T-helper 1 cell treated with Interleukin-12 subunit alpha and Interleukin-12 subunit beta and Interleukin-4 antibody, amounts not matched to agents 30 μg/mL and 1 μg/mL, for 36 hours (primary cell): Measurements from ENCODE around the gene CEP295NL.

ENCODE experiments used
- H3K27ac Mint-ChIP-seq: one replicate; pipeline ENCODE4 v1.8.0; 2021; ENCODE audit warnings: mild to moderate bottlenecking, mixed read lengths
- H3K27me3 Mint-ChIP-seq: one replicate; pipeline ENCODE4 v1.8.0; 2021; ENCODE audit warnings: low read depth, mixed read lengths
- H3K36me3 Mint-ChIP-seq: one replicate; pipeline ENCODE4 v1.8.0; 2021; ENCODE audit warnings: low read depth, mixed read lengths
- H3K4me1 Mint-ChIP-seq: one replicate; pipeline ENCODE4 v1.8.0; 2021; ENCODE audit warnings: low read depth, mixed read lengths
- H3K4me3 Mint-ChIP-seq: one replicate; pipeline ENCODE4 v1.8.0; 2021; ENCODE audit warnings: mild to moderate bottlenecking, moderate library complexity, mixed read lengths
- H3K9me3 Mint-ChIP-seq: one replicate; pipeline ENCODE4 v1.8.0; 2021; ENCODE audit warnings: mixed read lengths

Gene CEP295NL

GRCh38 chr17:78935419-78936323 lies 32.7 kb upstream of the CEP295NL start:
- Mint-ChIP-seq H3K27me3 (no peaks in the 10 kb centered on the region), H3K4me1 (peaks cover 2% of the 10 kb centered on the region), H3K9me3 (no peaks in the 10 kb centered on the region), H3K4me3 (peak overlapping the region; percentile 51), H3K27ac (no peak overlapping the region), H3K36me3 (no peaks in the 10 kb centered on the region)

DNA sequence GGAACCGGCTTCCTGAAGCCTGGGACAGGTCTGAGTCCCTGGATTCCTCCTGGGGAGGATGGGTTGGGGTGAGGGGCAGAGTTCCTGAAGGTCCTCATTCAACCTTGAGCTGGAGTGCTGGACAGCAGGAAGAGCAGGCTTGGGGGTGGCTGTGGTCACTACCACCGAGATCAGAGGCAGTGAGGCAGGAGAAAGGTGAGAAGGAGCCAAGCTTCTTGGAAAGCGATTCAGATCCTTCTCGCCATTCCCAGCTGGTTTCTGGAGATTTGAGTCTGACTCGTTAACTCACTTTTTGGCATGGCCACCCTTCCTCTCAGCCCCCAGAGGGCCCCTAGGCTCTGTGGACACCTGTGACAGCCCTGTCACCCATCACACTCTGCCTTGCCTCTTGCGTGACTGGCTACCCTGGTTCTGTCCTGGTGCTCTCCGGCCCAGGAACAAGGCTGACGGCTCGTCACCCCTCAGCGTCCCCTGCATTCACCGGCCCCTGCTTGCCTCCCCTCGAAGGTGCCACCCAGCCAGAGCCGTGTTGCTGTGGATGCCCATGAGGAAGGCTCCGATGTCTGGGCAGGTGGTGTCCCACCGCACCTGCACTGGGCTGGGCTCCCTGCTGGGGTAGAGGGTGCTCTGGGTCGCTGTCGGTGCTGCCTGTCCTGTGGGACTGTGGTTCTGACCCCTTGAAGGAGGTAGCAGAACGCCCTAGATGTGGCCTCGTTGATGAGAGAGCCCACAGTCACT lies 31.8 kb upstream of the CEP295NL start:
- no peak overlapping the region for H3K4me3 Mint-ChIP-seq
- no peaks in the 10 kb centered on the region for H3K27me3 Mint-ChIP-seq
- no peak overlapping the region for H3K27ac Mint-ChIP-seq
- no peaks in the 10 kb centered on the region for H3K36me3 Mint-ChIP-seq
- H3K4me1 Mint-ChIP-seq: peaks cover 2% of the 10 kb centered on the region
- H3K9me3 Mint-ChIP-seq: no peaks in the 10 kb centered on the region

- Mint-ChIP-seq H3K36me3 (no peaks in the 10 kb centered on the region), H3K4me3 (no peak overlapping the region), H3K27me3 (no peaks in the 10 kb centered on the region), H3K9me3 (no peaks in the 10 kb centered on the region), H3K4me1 (peaks cover 2% of the 10 kb centered on the region), H3K27ac (no peak overlapping the region)
Measured at GRCh38 chr17:78933959-78934568, 31.1 kb upstream of the CEP295NL start.

- Mint-ChIP-seq H3K4me3 (peak overlapping the region; percentile 16), H3K4me1 (peaks cover 2% of the 10 kb centered on the region), H3K36me3 (no peaks in the 10 kb centered on the region), H3K27me3 (no peaks in the 10 kb centered on the region), H3K27ac (peak overlapping the region; percentile 62), H3K9me3 (no peaks in the 10 kb centered on the region)
Measured at GRCh38 chr17:78933025-78933958, 30.3 kb upstream of the CEP295NL start.

DNA sequence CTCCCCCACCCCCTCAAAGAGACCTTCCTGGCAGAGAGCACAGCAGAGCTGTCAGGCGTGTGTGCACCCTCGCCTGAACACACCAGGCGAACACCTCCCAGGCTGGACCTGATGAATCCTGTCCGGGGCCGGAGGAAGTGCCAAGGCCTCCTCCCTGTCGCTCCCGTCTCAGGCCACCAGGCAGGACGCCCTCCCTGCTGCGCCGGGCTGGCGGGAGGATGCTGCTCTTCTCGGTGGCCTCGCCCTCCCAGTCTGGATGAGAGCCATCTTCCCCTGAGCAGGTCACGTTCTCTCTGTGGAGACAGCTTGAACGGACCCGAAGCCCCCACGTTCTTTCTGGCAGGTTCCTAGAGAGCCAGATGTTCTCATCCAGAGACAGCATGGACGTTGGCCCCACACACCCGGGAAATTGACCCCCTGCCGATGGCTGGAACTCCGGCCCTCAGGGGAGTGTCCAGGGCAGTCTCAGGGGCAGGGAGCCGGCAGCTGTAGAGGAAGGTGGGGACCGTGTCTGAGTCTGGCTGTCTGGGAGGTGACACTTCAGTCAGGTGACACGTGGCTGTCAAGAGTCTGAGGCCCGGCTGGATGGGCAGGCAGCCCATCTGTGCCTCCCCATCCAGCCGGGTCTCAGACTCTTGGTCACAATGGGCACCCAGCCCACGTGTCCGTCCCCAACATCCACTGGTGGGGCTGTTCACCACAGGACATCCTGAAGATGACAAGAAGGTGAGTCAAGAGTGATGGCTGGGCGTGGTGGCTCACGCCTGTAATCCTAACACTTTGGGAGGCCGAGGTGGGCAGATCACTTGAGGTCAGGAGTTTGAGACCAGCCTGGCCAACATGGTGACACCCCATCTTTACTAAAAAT lies 27.1 kb upstream of the CEP295NL start:
- Mint-ChIP-seq H3K36me3 (no peaks in the 10 kb centered on the region), H3K9me3 (no peaks in the 10 kb centered on the region), H3K4me1 (peaks cover 2% of the 10 kb centered on the region), H3K27me3 (peaks cover 19% of the 10 kb centered on the region), H3K27ac (no peak overlapping the region), H3K4me3 (no peak overlapping the region)

GRCh38 chr17:78925662-78926555 lies 22.9 kb upstream of the CEP295NL start:
- peaks cover 10% of the 10 kb centered on the region for H3K4me1 Mint-ChIP-seq
- peaks cover 36% of the 10 kb centered on the region for H3K27me3 Mint-ChIP-seq
- H3K9me3 Mint-ChIP-seq: no peaks in the 10 kb centered on the region
- no peak overlapping the region for H3K4me3 Mint-ChIP-seq
- H3K36me3 Mint-ChIP-seq: no peaks in the 10 kb centered on the region
- no peak overlapping the region for H3K27ac Mint-ChIP-seq

- H3K36me3 Mint-ChIP-seq: no peaks in the 10 kb centered on the region
- peak within 1 kb of the TSS; percentile 68 for H3K4me3 Mint-ChIP-seq
- no peak within 1 kb of the TSS for H3K27ac Mint-ChIP-seq
- peaks cover 10% of the 10 kb centered on the region for H3K4me1 Mint-ChIP-seq
- no peaks in the 10 kb centered on the region for H3K9me3 Mint-ChIP-seq
- H3K27me3 Mint-ChIP-seq: peaks cover 39% of the 10 kb centered on the region
Measured at GRCh38 chr17:78925234-78925633, 22.2 kb upstream of the CEP295NL start, which contains the start of gene TIMP2. TIMP2 (minus strand) TSS chr17:78925387; CDS start chr17:78925088, 299 bp downstream.

DNA sequence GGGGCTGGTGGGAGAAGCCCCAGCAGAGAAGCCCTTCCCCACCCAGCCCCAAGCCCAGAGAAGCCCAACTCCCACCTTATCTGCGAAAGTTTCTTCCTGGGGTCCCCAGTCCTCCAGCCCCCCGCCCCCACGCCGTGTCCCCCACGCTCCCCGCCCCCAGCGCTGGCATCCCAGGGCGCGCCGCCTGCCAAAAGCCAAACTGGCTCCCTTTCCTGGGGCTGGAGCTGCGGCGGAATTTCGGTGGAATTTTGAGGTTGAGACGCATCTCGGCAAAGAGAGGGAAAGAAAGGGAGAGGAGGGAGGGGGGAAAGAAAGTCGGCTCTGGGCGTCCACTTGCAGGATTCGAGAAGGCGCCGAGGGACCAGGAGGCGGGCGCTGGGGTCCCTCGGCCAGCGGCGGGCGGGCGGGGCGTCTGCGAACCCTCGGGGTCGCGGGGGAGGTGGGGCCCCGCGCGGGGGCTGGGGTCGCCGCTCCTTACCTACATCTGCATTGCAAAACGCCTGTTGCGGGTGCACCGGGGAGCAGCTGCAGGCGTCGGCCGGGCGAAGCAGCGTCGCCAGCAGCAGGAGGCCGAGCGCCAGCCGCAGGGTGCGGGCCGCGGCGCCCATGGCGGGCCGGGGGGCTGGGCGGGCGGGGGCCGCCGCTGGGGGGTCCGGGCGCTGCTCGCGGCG lies 21.6 kb upstream of the CEP295NL start:
- Mint-ChIP-seq H3K4me3 (peak overlapping the region; percentile 68), H3K4me1 (peaks cover 10% of the 10 kb centered on the region), H3K9me3 (no peaks in the 10 kb centered on the region), H3K27ac (no peak overlapping the region), H3K36me3 (no peaks in the 10 kb centered on the region), H3K27me3 (peaks cover 42% of the 10 kb centered on the region)

DNA sequence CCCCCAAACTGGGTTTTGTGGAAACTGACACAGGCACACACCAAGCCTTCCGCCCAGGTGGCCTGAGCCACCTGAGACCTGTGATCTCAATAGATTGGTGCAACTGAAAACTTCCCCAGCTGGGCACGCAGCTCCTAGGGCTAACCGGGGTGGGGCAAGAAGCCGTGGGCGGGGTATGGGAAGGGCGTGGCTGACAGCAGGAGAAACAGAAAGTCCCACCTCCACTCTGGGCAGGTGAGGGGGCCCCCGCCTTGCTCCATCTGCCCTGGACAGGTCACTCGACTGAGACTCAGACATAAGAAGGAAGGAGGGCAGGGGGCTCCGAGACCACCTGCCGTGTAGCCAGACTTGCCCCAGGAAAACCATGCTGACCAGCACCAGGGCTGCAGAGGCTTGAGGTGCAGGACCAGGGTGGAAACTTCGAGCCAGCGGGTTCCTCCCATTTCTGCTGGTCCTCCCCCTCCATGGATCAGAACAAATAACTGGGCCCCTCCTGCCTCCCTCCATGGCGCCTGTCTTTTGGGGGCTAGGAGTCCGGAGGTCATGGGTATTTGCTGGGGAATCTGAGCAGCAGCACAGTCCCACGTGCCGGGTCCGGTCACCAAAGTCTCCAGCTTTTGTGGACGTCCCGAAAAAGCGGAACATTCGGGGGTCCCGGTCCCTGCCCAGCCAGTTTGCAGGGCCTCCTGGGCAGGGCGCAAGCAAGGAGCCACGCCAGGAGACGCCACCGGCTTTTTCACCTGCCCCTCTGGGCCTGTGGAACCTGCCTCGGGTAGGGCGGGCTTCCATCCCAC lies 20.9 kb upstream of the CEP295NL start:
- H3K27me3 Mint-ChIP-seq: peaks cover 42% of the 10 kb centered on the region
- peaks cover 10% of the 10 kb centered on the region for H3K4me1 Mint-ChIP-seq
- no peaks in the 10 kb centered on the region for H3K9me3 Mint-ChIP-seq
- H3K36me3 Mint-ChIP-seq: no peaks in the 10 kb centered on the region
- H3K4me3 Mint-ChIP-seq: peak overlapping the region; percentile 68
- H3K27ac Mint-ChIP-seq: peak overlapping the region; percentile 29

- Mint-ChIP-seq H3K4me3 (peak overlapping the region; percentile 51), H3K9me3 (no peaks in the 10 kb centered on the region), H3K27ac (no peak overlapping the region), H3K36me3 (no peaks in the 10 kb centered on the region), H3K4me1 (peaks cover 10% of the 10 kb centered on the region), H3K27me3 (peaks cover 38% of the 10 kb centered on the region)
Measured at GRCh38 chr17:78922816-78923498, 20.0 kb upstream of the CEP295NL start.

DNA sequence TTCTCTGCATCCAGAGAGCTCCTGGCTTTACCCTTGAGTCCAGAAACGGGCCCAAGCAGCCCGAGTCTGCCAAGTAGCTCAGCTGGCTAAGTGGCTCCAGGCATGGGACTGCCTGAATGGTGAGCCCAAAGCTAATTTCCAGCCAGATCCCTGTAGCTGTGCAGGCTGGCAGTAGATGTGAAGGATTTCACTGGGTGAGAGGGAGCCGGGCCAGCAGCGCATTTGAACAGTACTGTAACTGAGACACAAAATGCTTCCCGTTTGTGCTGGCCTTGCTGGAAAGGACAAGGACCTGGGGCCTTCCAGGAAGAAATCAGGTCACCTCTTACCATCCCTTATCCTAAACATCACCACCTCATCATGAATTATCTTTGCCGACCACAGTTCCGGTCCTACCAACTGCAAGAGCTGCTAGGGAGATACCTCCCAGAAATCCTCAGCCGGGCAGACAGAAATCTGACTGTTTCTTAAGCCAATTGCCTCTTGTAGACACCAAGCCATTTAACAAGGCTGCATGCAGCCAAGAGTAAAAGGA lies 18.5 kb upstream of the CEP295NL start:
- Mint-ChIP-seq H3K36me3 (no peaks in the 10 kb centered on the region), H3K4me3 (no peak overlapping the region), H3K27me3 (peaks cover 29% of the 10 kb centered on the region), H3K27ac (no peak overlapping the region), H3K9me3 (no peaks in the 10 kb centered on the region), H3K4me1 (peaks cover 10% of the 10 kb centered on the region)
